ENCODE results near the gene WDR11.

Gene WDR11

GRCh38 chr10:120850911-120851865 lies at the start of gene WDR11:
Gene WDR11, plus strand, starts transcription at chr10:120851362. Its CDS starts 59 bp downstream, at chr10:120851421.
- no peak for TF ChIP-seq CTCF (IDR thresholded peaks at IDR 0.05; ENCODE audit: borderline replicate concordance, control extremely low read depth, extremely low read depth, insufficient read depth, missing control alignments)
- in situ Hi-C loops (cut with MboI; ENCODE audit: low sequenced_read_pairs, unreplicated experiment): no loop called here

GRCh38 chr10:120802935-120803334 lies 48.2 kb upstream of the WDR11 start:
- no peak for DNase-seq (ENCODE audit: low spot score)
- TF ChIP-seq CTCF (IDR thresholded peaks at IDR 0.05; ENCODE audit: borderline replicate concordance, control extremely low read depth, extremely low read depth, insufficient read depth, missing control alignments): no peak
- in situ Hi-C loops (cut with MboI; ENCODE audit: low sequenced_read_pairs, unreplicated experiment): no loop called here

More at GRCh38 chr10:120850911-120851865, at the start of gene WDR11:
- DNase-seq (ENCODE audit: low spot score): peak; percentile 82

GRCh38 chr10:120803972-120804371 lies 47.2 kb upstream of the WDR11 start:
- in situ Hi-C loops (cut with MboI; ENCODE audit: low sequenced_read_pairs, unreplicated experiment): no loop called here
- TF ChIP-seq CTCF (IDR thresholded peaks at IDR 0.05; ENCODE audit: borderline replicate concordance, control extremely low read depth, extremely low read depth, insufficient read depth, missing control alignments): no peak
- no peak for DNase-seq (ENCODE audit: low spot score)

GRCh38 chr10:120805014-120805812 lies 45.9 kb upstream of the WDR11 start:
- in situ Hi-C loops (cut with MboI; ENCODE audit: low sequenced_read_pairs, unreplicated experiment): no loop called here
- no peak for TF ChIP-seq CTCF (IDR thresholded peaks at IDR 0.05; ENCODE audit: borderline replicate concordance, control extremely low read depth, extremely low read depth, insufficient read depth, missing control alignments)

GRCh38 chr10:120806081-120806480 lies 45.1 kb upstream of the WDR11 start:
- no peak for TF ChIP-seq CTCF (IDR thresholded peaks at IDR 0.05; ENCODE audit: borderline replicate concordance, control extremely low read depth, extremely low read depth, insufficient read depth, missing control alignments)
- in situ Hi-C loops (cut with MboI; ENCODE audit: low sequenced_read_pairs, unreplicated experiment): no loop called here
- no peak for DNase-seq (ENCODE audit: low spot score)

More at GRCh38 chr10:120805014-120805812, 45.9 kb upstream of the WDR11 start:
- DNase-seq (ENCODE audit: low spot score): no peak

GRCh38 chr10:120810298-120810697 lies 40.9 kb upstream of the WDR11 start:
- no peak for TF ChIP-seq CTCF (IDR thresholded peaks at IDR 0.05; ENCODE audit: borderline replicate concordance, control extremely low read depth, extremely low read depth, insufficient read depth, missing control alignments)
- in situ Hi-C loops (cut with MboI; ENCODE audit: low sequenced_read_pairs, unreplicated experiment): no loop called here
- no peak for DNase-seq (ENCODE audit: low spot score)
